ENCODE data around the gene QPCT.
A peak's percentile ranks its signal among the peaks of the same experiment; 100 is the strongest.
"Not testable (repeated sequence)": the region's sequence is repeated elsewhere in the genome, so short reads cannot be mapped to it uniquely, and the experiment has no call there.

Gene QPCT

DNA sequence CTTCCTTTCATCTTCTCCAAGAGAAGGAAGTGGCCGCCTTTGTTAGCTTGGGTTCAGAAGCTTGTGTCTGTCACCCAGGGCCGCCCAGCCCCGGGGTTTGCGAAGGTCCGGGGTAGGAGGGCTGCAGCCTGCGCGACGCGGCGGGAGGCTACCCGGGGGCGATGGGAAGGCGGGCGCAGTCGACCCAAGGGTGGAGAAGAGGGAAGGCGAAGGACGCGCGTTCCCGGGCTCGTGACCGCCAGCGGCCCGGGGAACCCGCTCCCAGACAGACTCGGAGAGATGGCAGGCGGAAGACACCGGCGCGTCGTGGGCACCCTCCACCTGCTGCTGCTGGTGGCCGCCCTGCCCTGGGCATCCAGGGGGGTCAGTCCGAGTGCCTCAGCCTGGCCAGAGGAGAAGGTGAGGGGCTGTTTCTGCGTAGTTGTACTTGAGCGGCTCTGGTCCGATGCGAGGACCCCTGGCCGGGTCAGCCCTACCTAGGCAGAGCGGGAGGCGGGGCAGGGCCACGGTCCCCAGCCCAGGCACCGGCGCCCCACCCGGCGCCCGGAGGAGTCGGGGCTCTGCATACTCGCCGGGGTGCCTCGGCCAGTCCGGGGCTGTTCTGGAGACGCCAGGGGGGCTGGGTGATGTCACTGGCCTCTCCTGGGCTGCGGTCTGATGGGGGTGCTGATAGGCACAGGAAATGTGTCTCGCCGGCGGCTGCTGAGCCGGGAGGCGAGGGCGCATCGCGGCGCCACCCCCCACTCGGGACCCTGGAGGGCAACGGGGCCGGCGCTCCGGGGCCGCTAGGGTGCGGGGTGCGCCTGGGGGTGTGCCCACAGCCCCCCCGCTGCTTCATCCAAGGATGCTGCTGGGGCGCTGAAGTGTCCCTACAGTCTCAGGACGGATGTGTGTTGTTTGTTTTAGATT, at the start of gene QPCT:
QPCT (plus strand) TSS at position 178 of the 909 bp plus-strand sequence; CDS start at position 280, 102 bp downstream.
- in situ Hi-C loops (cut with MboI; ENCODE audit: low sequenced_read_pairs, unreplicated experiment), result no loop called here
- TF ChIP-seq, protein P1, sequence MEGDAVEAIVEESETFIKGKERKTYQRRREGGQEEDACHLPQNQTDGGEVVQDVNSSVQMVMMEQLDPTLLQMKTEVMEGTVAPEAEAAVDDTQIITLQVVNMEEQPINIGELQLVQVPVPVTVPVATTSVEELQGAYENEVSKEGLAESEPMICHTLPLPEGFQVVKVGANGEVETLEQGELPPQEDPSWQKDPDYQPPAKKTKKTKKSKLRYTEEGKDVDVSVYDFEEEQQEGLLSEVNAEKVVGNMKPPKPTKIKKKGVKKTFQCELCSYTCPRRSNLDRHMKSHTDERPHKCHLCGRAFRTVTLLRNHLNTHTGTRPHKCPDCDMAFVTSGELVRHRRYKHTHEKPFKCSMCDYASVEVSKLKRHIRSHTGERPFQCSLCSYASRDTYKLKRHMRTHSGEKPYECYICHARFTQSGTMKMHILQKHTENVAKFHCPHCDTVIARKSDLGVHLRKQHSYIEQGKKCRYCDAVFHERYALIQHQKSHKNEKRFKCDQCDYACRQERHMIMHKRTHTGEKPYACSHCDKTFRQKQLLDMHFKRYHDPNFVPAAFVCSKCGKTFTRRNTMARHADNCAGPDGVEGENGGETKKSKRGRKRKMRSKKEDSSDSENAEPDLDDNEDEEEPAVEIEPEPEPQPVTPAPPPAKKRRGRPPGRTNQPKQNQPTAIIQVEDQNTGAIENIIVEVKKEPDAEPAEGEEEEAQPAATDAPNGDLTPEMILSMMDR (IDR thresholded peaks at IDR 0.05; ENCODE audit: borderline replicate concordance, control extremely low read depth, extremely low read depth, insufficient read depth, missing control alignments), result no peak
- peak; percentile 79 for DNase-seq (ENCODE audit: low spot score)

DNA sequence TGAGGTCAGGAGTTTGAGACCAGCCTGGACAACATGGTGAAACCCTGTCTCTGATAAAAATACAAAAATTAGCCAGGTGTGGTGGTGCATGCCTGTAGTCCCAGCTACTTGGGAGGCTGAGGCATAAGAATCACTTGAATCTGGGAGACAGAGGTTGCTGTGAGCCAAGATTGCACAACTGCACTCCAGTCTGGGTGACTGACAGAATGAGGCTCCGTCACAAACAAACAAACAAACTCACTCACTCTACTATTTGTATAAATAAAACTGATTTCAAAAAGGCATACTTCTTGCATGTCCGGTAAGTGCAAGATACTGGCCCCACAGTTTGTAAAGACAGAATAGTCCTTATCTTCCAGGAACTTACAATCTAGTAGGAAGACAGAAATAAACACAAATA, 49.6 kb upstream of the QPCT start:
- in situ Hi-C loops (cut with MboI; ENCODE audit: low sequenced_read_pairs, unreplicated experiment); DNase-seq (ENCODE audit: low spot score): not testable (repeated sequence)

DNA sequence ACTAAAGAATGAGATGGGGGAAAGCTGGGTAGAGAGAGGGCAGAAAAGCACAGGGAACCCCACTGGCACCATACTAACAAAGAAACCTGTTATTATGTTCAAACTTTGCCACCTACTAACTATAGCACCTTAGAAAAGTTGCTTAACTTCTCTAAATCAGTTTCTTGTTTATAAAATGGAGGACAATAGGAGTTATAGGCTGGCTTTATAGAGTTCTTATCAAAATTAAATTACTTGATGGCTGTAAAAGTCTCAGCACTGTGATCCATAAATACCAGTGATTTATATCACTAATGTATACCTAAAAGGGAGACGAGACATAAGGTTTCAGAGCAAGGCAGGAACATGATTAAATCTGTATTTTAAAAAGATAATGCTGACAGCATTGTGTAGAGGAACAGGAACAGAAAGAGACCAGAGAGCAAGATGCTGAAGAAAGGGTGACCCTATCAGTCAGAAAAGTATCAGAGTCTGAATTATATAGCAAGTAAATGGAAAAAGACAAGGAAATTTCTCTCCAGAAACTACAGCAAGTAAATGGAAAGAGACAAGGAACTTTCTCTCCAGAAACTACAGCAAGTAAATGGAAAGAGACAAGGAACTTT, 48.9 kb upstream of the QPCT start:
- in situ Hi-C loops (cut with MboI; ENCODE audit: low sequenced_read_pairs, unreplicated experiment), result no loop called here
- TF ChIP-seq, protein P1 (IDR thresholded peaks at IDR 0.05; ENCODE audit: borderline replicate concordance, control extremely low read depth, extremely low read depth, insufficient read depth, missing control alignments), result no peak

DNA sequence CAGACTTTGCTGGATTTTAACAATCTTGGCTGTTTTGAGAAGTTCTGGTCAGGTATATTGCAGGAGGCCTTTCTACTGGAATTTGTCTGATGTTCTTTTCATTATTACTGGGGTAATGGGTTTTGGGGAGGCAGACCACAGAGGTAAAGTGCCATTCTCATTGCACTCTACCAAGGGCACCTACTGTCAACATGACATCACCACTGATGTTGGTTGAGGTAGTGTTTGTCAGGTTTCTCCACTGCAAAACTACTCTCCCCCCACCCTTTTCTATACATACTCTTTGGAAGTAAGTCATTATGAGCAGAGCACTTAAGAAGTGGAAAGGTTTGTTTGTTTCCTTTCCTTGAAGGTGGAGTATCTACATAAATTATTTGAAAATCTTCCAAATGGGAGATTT, 46.8 kb upstream of the QPCT start:
- in situ Hi-C loops (cut with MboI; ENCODE audit: low sequenced_read_pairs, unreplicated experiment), result no loop called here
- TF ChIP-seq, protein P1 (IDR thresholded peaks at IDR 0.05; ENCODE audit: borderline replicate concordance, control extremely low read depth, extremely low read depth, insufficient read depth, missing control alignments), result no peak
- no peak for DNase-seq (ENCODE audit: low spot score)

More for the DNA sequence above, 48.9 kb upstream of the QPCT start:
- DNase-seq (ENCODE audit: low spot score), result no peak

DNA sequence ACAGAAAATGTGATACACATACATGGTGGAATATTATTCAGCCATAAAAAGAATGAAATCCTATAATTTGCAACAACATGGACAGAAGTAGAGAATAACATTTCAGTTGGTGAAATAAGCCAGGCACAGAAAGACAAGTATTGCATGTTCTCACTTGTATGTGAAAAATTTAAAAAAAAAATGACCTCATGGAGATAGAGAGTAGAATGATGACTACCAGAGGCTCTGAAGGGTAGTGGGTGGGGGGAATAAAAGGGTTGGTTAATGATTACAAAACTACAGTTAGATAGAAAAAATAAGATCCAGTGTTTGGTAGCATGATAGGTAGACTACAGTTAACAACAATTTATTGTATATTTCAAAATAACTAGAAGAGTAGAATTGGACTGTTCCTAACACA, 44.3 kb upstream of the QPCT start:
- in situ Hi-C loops (cut with MboI; ENCODE audit: low sequenced_read_pairs, unreplicated experiment), result no loop called here
- TF ChIP-seq, protein P1 (IDR thresholded peaks at IDR 0.05; ENCODE audit: borderline replicate concordance, control extremely low read depth, extremely low read depth, insufficient read depth, missing control alignments), result no peak
- no peak for DNase-seq (ENCODE audit: low spot score)

DNA sequence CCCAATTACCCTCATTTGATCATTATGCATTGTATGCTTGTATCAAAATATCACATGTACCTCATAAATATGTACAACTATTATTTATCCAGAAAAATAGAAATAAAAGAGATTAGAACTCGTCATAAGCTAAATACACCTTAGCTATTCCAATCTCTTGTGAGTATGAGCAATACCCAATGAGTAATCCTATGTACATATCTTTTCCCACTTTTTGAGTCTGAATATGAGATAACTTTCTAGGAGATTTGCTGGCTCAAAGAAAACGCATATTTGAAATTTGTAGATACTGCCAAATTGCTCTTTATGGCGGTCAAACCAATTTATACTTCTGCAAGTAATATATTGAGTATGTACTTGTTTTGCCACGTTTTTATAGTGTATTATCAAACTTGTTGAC, 43.9 kb upstream of the QPCT start:
- in situ Hi-C loops (cut with MboI; ENCODE audit: low sequenced_read_pairs, unreplicated experiment), result no loop called here
- DNase-seq (ENCODE audit: low spot score), result no peak
- TF ChIP-seq, protein P1 (IDR thresholded peaks at IDR 0.05; ENCODE audit: borderline replicate concordance, control extremely low read depth, extremely low read depth, insufficient read depth, missing control alignments), result no peak

DNA sequence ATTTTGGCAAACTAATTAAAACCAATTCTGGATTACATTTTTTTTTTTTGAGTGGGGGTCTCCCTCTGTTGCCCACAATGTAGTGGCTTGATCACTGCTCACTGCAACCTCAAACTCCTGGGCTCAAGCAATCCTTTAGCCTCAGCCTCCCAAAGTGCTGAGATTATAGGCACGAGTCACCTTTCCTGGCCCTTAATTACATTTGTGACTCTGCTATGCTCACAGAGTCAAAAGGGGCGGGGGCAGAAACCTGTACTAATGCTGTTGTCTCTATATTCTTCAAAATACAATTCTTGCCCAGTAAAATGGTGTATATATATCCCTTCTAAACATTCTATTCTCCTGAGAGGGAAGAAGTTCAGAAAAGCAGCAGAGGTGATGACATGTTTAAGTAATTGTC, 43.0 kb upstream of the QPCT start:
- DNase-seq (ENCODE audit: low spot score), result no peak
- TF ChIP-seq, protein P1 (IDR thresholded peaks at IDR 0.05; ENCODE audit: borderline replicate concordance, control extremely low read depth, extremely low read depth, insufficient read depth, missing control alignments), result no peak
- in situ Hi-C loops (cut with MboI; ENCODE audit: low sequenced_read_pairs, unreplicated experiment), result no loop called here

Measured in GM13976 (cell line).